ENCODE data around the gene SPIN2B. TPM values are rescaled to one million over a fixed set of nuclear protein-coding genes. Genes with fewer than 3 reads are reported as not detected.

Gene SPIN2B
- total and polyA plus RNA-seq, 2 of the 13 experiments (the other 11 are each of a cell fraction or from before 2014, with no cell fraction given), result 7.9 to 10.4 TPM

DNA sequence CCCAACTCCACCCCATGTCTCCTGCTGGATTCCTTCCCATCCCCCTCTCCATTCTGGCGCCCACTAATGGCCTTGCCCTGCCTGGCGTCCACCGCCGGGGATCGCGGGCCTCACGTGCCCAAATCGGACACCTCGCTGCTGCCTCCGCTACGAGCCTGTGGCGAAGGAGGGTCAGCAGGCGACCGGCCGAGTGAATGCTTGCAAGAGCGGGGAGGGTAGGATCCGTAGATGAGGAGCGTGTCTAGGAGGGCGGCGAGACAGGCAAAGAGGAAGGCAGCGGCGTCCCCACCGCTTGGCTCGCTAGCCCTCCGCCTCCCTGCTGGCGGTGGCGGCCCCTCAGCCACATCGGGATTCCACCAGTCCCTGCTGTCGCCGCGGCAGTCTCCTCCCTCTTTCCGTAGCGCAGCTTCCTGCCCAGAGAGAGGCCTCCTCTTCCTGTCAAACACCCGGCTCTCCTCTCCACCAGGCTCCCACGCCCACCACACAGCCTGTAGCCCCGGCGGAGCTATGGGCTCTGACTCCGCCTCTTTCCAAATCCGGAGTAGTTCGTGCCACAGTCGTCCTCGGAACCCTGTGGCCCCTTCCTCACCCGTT is at the start of gene SPIN2B (continued):
- TF ChIP-seq, protein P1, sequence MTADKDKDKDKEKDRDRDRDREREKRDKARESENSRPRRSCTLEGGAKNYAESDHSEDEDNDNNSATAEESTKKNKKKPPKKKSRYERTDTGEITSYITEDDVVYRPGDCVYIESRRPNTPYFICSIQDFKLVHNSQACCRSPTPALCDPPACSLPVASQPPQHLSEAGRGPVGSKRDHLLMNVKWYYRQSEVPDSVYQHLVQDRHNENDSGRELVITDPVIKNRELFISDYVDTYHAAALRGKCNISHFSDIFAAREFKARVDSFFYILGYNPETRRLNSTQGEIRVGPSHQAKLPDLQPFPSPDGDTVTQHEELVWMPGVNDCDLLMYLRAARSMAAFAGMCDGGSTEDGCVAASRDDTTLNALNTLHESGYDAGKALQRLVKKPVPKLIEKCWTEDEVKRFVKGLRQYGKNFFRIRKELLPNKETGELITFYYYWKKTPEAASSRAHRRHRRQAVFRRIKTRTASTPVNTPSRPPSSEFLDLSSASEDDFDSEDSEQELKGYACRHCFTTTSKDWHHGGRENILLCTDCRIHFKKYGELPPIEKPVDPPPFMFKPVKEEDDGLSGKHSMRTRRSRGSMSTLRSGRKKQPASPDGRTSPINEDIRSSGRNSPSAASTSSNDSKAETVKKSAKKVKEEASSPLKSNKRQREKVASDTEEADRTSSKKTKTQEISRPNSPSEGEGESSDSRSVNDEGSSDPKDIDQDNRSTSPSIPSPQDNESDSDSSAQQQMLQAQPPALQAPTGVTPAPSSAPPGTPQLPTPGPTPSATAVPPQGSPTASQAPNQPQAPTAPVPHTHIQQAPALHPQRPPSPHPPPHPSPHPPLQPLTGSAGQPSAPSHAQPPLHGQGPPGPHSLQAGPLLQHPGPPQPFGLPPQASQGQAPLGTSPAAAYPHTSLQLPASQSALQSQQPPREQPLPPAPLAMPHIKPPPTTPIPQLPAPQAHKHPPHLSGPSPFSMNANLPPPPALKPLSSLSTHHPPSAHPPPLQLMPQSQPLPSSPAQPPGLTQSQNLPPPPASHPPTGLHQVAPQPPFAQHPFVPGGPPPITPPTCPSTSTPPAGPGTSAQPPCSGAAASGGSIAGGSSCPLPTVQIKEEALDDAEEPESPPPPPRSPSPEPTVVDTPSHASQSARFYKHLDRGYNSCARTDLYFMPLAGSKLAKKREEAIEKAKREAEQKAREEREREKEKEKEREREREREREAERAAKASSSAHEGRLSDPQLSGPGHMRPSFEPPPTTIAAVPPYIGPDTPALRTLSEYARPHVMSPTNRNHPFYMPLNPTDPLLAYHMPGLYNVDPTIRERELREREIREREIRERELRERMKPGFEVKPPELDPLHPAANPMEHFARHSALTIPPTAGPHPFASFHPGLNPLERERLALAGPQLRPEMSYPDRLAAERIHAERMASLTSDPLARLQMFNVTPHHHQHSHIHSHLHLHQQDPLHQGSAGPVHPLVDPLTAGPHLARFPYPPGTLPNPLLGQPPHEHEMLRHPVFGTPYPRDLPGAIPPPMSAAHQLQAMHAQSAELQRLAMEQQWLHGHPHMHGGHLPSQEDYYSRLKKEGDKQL (CRISPR knock-in tag; IDR thresholded peaks at IDR 0.05; ENCODE audit: low read depth), result no peak
- TF ChIP-seq PHF5A (CRISPR knock-in tag; IDR thresholded peaks at IDR 0.05; ENCODE audit: low read depth, unreplicated experiment), result no peak
- TF ChIP-seq, protein P2, sequence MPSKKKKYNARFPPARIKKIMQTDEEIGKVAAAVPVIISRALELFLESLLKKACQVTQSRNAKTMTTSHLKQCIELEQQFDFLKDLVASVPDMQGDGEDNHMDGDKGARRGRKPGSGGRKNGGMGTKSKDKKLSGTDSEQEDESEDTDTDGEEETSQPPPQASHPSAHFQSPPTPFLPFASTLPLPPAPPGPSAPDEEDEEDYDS (CRISPR knock-in tag; IDR thresholded peaks at IDR 0.05), result peak; percentile 30; the same call in 1 of the 2 replicates
- no peak for TF ChIP-seq ETV5 (CRISPR knock-in tag; IDR thresholded peaks at IDR 0.05; ENCODE audit: borderline replicate concordance)
- TF ChIP-seq, protein P3, sequence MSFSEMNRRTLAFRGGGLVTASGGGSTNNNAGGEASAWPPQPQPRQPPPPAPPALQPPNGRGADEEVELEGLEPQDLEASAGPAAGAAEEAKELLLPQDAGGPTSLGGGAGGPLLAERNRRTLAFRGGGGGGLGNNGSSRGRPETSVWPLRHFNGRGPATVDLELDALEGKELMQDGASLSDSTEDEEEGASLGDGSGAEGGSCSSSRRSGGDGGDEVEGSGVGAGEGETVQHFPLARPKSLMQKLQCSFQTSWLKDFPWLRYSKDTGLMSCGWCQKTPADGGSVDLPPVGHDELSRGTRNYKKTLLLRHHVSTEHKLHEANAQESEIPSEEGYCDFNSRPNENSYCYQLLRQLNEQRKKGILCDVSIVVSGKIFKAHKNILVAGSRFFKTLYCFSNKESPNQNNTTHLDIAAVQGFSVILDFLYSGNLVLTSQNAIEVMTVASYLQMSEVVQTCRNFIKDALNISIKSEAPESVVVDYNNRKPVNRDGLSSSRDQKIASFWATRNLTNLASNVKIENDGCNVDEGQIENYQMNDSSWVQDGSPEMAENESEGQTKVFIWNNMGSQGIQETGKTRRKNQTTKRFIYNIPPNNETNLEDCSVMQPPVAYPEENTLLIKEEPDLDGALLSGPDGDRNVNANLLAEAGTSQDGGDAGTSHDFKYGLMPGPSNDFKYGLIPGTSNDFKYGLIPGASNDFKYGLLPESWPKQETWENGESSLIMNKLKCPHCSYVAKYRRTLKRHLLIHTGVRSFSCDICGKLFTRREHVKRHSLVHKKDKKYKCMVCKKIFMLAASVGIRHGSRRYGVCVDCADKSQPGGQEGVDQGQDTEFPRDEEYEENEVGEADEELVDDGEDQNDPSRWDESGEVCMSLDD (CRISPR knock-in tag; IDR thresholded peaks at IDR 0.05; ENCODE audit: borderline replicate concordance), result no peak
- no peak for TF ChIP-seq HNRNPK (IDR thresholded peaks at IDR 0.05; ENCODE audit: low read depth, low read length, poor library complexity, severe bottlenecking)
- no peak for TF ChIP-seq ZNF235 (CRISPR knock-in tag; IDR thresholded peaks at IDR 0.05; ENCODE audit: borderline replicate concordance)
- TF ChIP-seq CCDC6 (CRISPR knock-in tag; IDR thresholded peaks at IDR 0.05), result no peak
- TF ChIP-seq RBAK (CRISPR knock-in tag; IDR thresholded peaks at IDR 0.05), result no peak
- TF ChIP-seq, protein P4, sequence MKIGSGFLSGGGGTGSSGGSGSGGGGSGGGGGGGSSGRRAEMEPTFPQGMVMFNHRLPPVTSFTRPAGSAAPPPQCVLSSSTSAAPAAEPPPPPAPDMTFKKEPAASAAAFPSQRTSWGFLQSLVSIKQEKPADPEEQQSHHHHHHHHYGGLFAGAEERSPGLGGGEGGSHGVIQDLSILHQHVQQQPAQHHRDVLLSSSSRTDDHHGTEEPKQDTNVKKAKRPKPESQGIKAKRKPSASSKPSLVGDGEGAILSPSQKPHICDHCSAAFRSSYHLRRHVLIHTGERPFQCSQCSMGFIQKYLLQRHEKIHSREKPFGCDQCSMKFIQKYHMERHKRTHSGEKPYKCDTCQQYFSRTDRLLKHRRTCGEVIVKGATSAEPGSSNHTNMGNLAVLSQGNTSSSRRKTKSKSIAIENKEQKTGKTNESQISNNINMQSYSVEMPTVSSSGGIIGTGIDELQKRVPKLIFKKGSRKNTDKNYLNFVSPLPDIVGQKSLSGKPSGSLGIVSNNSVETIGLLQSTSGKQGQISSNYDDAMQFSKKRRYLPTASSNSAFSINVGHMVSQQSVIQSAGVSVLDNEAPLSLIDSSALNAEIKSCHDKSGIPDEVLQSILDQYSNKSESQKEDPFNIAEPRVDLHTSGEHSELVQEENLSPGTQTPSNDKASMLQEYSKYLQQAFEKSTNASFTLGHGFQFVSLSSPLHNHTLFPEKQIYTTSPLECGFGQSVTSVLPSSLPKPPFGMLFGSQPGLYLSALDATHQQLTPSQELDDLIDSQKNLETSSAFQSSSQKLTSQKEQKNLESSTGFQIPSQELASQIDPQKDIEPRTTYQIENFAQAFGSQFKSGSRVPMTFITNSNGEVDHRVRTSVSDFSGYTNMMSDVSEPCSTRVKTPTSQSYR (CRISPR knock-in tag; IDR thresholded peaks at IDR 0.05; ENCODE audit: borderline replicate concordance), result 0 out of 2 replicates have a peak, but pooled peaks have one; percentile 42
- no peak for TF ChIP-seq ZNF839 (CRISPR knock-in tag; IDR thresholded peaks at IDR 0.05; ENCODE audit: borderline replicate concordance)
- TF ChIP-seq, protein P5, sequence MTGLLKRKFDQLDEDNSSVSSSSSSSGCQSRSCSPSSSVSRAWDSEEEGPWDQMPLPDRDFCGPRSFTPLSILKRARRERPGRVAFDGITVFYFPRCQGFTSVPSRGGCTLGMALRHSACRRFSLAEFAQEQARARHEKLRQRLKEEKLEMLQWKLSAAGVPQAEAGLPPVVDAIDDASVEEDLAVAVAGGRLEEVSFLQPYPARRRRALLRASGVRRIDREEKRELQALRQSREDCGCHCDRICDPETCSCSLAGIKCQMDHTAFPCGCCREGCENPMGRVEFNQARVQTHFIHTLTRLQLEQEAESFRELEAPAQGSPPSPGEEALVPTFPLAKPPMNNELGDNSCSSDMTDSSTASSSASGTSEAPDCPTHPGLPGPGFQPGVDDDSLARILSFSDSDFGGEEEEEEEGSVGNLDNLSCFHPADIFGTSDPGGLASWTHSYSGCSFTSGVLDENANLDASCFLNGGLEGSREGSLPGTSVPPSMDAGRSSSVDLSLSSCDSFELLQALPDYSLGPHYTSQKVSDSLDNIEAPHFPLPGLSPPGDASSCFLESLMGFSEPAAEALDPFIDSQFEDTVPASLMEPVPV (CRISPR knock-in tag; IDR thresholded peaks at IDR 0.05), result no peak
